Measurements from ENCODE around the gene NFATC4.

Gene NFATC4

GRCh38 chr14:24360281-24360680 is 7.7 kb upstream of the NFATC4 start (continued):
- TF ChIP-seq ZNF354C (tag by site-specific recombination; IDR thresholded peaks at IDR 0.05; ENCODE audit: borderline replicate concordance, low read depth) (no peak), ZNF645 (tag by site-specific recombination; IDR thresholded peaks at IDR 0.05) (no peak)

GRCh38 chr14:24361326-24361725 is 6.7 kb upstream of the NFATC4 start:
- ChIA-PET CTCF (interaction anchor here (0.6 to 3.4 kb wide), 8 partner anchors 10 to 75 kb away, joined by 3 to 41 read pairs (median 4); partner anchors contain the start of genes CBLN3 and KHNYN), POLR2A (interaction anchor here (1.3 kb wide), 1 partner anchor 69 kb away, joined by 3 read pairs; the partner anchor contains the start of gene KHNYN)
- Histone ChIP-seq H3K36me3 (ENCODE audit: control insufficient read depth in 2 of 2, insufficient read depth in 1 of 2, low read length in 2 of 2) (no peaks in the 10 kb centered on the region), H3K27ac (ENCODE audit: extremely low read depth, low read depth, low read length) (no peak overlapping the region), H3K4me1 (ENCODE audit: control insufficient read depth, insufficient read depth, low read length) (peaks cover 7% of the 10 kb centered on the region), H3K4me3 (ENCODE audit: low read depth, low read length) (no peak overlapping the region), H3K9me3 (ENCODE audit: control insufficient read depth, insufficient read depth, low read depth, low read length) (no peaks in the 10 kb centered on the region)
- no peak for TF ChIP-seq ZNF701 (tag by site-specific recombination; IDR thresholded peaks at IDR 0.05)
- TF ChIP-seq ZNF48 (tag by site-specific recombination; IDR thresholded peaks at IDR 0.05) = no peak
- no peak for TF ChIP-seq GLI4 (tag by site-specific recombination; IDR thresholded peaks at IDR 0.05)
- TF ChIP-seq ZNF704 (tag by site-specific recombination; IDR thresholded peaks at IDR 0.05) = no peak
- TF ChIP-seq SCRT1 (tag by site-specific recombination; IDR thresholded peaks at IDR 0.05; ENCODE audit: borderline replicate concordance) = no peak
- TF ChIP-seq ZNF37A (tag by site-specific recombination; IDR thresholded peaks at IDR 0.05) = no peak
- no peak for TF ChIP-seq KLF10 (tag by site-specific recombination; IDR thresholded peaks at IDR 0.05)
- TF ChIP-seq ZNF239 (tag by site-specific recombination; IDR thresholded peaks at IDR 0.05) = no peak
- no peak for TF ChIP-seq ZNF530 (tag by site-specific recombination; IDR thresholded peaks at IDR 0.05; ENCODE audit: low read depth)
- no peak for TF ChIP-seq ZFHX2 (tag by site-specific recombination; conservative IDR thresholded peaks at IDR 0.05)
- no peak for TF ChIP-seq GLIS1 (tag by site-specific recombination; IDR thresholded peaks at IDR 0.05)
- TF ChIP-seq ELK4 (IDR thresholded peaks at IDR 0.05; ENCODE audit: borderline replicate concordance, low read depth, low read length) = no peak
- TF ChIP-seq, protein P1, sequence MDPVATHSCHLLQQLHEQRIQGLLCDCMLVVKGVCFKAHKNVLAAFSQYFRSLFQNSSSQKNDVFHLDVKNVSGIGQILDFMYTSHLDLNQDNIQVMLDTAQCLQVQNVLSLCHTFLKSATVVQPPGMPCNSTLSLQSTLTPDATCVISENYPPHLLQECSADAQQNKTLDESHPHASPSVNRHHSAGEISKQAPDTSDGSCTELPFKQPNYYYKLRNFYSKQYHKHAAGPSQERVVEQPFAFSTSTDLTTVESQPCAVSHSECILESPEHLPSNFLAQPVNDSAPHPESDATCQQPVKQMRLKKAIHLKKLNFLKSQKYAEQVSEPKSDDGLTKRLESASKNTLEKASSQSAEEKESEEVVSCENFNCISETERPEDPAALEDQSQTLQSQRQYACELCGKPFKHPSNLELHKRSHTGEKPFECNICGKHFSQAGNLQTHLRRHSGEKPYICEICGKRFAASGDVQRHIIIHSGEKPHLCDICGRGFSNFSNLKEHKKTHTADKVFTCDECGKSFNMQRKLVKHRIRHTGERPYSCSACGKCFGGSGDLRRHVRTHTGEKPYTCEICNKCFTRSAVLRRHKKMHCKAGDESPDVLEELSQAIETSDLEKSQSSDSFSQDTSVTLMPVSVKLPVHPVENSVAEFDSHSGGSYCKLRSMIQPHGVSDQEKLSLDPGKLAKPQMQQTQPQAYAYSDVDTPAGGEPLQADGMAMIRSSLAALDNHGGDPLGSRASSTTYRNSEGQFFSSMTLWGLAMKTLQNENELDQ (tag by site-specific recombination; IDR thresholded peaks at IDR 0.05; ENCODE audit: low read depth) = no peak
- no peak for TF ChIP-seq ZNF555 (tag by site-specific recombination; conservative IDR thresholded peaks at IDR 0.05)
- no peak for TF ChIP-seq ZNF558 (tag by site-specific recombination; IDR thresholded peaks at IDR 0.05)
- TF ChIP-seq ZNF747 (tag by site-specific recombination; IDR thresholded peaks at IDR 0.05) = no peak
- TF ChIP-seq ZNF560 (tag by site-specific recombination; IDR thresholded peaks at IDR 0.05; ENCODE audit: borderline replicate concordance) = no peak
- TF ChIP-seq, protein P2, sequence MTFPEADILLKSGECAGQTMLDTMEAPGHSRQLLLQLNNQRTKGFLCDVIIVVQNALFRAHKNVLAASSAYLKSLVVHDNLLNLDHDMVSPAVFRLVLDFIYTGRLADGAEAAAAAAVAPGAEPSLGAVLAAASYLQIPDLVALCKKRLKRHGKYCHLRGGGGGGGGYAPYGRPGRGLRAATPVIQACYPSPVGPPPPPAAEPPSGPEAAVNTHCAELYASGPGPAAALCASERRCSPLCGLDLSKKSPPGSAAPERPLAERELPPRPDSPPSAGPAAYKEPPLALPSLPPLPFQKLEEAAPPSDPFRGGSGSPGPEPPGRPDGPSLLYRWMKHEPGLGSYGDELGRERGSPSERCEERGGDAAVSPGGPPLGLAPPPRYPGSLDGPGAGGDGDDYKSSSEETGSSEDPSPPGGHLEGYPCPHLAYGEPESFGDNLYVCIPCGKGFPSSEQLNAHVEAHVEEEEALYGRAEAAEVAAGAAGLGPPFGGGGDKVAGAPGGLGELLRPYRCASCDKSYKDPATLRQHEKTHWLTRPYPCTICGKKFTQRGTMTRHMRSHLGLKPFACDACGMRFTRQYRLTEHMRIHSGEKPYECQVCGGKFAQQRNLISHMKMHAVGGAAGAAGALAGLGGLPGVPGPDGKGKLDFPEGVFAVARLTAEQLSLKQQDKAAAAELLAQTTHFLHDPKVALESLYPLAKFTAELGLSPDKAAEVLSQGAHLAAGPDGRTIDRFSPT (tag by site-specific recombination; IDR thresholded peaks at IDR 0.05) = no peak

Measured in HEK293 (cell line).